HG02623 (cell line): ENCODE data around the gene MYLK2.

Source experiments
- ATAC-seq: cut with Tn5 transposase; IDR thresholded peaks from one replicate; pipeline ENCODE4 v1.9.1; 2021; ENCODE audit warnings: moderate library complexity; ENCODE audit not compliant: unreplicated experiment

Gene MYLK2

DNA sequence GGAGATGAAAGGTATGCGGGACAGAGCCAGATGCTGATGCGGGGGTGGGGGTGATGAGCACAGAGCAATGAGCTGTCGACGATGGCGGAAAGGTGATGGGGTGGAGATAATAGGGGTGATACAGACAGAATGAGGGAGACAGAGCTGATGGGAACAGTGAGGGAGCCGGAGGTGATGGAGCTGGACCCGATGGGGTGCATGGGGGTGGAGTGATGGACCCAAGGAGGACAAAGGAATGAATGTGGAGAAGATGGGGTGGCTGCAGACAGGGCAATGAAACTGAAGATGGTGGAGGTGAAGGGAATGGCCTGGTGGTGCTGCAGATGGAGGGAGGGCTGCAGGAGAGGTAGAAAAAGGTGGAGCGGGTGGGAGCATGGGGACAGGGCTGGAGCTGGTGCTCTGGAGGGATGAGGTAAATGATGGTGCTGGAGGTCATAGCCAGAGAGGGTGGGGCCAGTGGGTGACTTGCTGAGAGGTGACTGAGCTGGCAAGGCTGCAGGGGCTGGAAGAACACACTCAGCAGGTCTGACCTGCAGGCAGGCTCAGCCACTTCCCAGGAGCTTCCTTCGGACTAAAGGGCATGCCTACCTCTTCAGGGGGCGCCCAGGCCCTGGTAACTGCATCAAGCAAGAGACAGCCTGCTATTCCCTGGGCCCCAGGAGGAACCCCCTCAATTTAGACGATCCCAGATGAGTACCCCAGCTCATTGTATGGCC lies 32.2 kb downstream of the MYLK2 start:
- ATAC-seq, result no peak

- no peak for ATAC-seq
Measured at GRCh38 chr20:31853481-31853880, 34.3 kb downstream of the MYLK2 start.

DNA sequence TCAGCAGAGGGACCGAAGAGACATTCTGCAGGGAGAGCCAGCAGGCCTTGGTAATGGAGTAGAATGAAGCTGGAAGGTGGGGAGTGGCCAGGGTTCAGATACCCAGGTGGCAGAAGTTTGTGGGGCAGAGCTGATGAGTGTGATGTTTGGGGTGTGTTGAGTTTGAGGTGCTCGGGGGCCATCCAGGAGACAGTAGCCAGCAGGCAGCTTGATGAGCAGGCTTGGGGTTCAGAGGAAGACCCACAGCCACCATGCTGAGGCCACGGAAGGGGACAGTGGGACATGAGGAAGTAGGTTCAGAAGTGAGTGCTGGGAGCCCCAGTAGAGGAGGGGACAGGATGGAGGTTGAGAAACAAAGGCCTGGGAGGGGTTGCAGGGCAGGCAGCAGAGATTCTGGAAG lies 37.4 kb downstream of the MYLK2 start:
- ATAC-seq, result no peak

GRCh38 chr20:31857861-31858759 lies 39.0 kb downstream of the MYLK2 start:
- no peak for ATAC-seq

- no peak for ATAC-seq
Measured at GRCh38 chr20:31858760-31859083, 39.6 kb downstream of the MYLK2 start.

- ATAC-seq, result no peak
Measured at GRCh38 chr20:31859266-31859997, 40.3 kb downstream of the MYLK2 start.

DNA sequence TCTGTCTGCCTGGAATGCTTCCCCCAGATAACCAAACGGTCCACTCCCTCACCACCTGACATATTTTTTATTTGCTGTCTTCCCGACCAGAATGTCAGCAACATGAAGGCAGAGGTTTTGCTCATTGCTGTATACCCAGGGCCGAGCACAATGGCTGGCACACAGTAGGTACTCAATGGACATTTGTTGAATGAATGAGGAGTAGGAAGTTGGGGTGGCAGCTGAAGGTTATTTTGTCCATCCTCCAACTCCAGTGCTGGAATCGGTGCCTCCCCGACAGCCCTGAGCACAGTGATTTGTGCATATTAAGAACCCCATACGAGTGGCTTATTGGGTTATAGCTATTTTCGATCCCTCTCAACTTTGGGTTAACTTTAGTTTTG lies 40.8 kb downstream of the MYLK2 start:
- ATAC-seq, result no peak

DNA sequence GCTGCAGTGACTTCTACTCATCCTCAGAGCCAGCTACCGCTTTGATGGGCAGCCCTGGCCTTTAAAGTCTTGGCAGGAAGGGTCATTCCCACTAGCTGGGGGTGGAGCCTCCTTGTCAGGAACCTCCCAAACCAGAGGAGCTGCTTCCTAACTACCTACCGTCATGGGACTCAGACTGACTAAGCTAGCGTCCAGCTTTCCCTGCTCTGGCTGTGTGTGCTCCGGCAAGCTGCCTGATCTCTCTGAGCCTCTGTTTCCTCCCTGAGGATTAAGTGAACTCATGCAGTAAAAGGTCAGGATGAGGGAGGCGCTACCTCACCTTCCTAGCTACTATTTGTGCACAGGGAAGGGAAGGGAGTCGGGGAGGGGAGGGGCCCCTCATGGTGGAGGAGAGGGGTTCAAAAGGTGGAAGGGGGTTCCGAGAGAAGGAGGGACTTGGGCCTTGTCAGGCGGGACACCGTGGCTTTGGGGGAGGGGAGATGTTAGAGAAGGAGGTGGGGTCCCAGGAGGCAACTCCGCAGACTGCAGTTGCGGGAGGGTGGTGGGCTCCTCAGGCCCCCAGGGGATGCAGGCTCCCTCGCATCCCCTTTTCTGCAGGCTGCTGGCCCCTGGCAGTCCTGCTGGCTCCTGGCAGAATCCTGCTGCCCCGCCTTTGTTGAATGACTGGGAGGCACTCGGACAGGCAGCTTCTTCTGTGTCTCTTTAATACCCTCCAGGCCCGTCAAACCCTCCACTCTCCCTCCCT lies 41.4 kb downstream of the MYLK2 start:
- ATAC-seq, result no peak

GRCh38 chr20:31861135-31861384 lies 41.9 kb downstream of the MYLK2 start:
- no peak for ATAC-seq

GRCh38 chr20:31861385-31862156 lies 42.4 kb downstream of the MYLK2 start:
- no peak for ATAC-seq

DNA sequence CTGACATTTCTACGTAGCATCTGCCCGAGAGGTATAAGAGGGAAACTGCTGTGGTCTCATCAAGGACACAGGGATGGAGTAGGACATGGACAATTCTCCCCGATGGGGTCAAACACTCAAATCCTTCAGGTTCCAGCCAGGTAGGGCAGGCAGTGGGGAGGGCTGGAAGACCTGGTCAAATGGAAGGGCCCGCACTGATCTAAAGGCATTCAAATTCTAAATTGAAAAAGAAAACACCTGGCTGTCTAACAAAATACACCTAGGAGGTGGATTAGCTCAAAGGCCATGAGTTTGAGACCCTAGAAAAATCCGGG lies 43.0 kb downstream of the MYLK2 start:
- ATAC-seq, result no peak

DNA sequence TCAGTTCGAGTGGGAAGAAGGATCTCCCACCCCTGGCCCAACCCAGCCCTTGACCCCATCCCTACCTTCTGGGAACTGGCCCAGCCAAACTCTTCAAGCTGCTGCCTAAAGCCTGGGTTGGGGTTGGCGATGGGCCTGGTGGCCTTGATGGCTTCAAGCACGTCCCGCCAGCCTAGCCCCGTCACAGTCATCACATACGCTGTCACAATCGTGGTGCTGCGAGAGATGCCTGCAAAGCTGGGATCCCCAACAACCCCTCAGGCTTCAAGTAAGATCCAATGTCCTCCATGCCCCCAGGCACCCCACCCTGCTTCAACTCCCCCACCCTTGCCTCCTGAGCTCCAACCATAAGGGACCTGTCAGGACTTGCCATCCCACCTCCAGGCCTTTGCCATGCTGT lies 43.4 kb downstream of the MYLK2 start:
- no peak for ATAC-seq

DNA sequence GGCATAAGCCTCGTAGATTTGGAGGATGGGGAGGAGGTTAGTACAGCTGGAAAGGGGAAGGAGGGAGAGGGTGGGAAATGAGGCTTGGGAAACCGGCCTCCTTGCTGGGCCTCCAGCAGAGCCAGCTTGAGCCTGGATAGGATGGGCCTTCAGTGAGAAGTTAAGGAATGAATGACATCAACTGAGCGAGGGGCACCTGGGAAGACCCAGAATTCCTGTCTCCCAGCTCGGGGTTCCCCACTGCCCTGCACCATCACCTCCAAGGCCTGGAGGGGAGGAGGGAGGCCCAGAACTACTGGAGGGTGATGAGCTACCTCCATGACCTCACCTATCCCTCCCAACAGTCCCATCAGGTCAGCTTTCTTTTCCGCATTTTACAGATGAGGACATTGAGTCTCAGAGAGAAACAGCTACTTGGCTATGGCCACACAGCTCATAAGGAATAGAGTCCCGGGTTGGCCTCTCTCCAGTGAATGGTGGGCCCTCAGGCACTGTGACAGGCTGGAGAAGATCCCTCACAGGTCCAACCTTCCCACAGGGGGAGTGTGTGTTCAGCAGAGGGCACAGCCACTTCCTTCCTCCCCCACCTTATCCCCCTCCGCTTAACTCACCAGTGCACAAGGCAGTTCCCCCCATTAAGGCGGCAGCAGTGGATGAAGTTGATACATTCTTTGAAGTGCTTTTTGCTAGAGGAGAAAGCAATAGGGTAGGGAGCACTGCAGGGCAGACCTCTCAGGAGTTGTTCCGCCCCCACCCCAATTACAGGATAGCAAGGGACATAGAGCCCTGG lies 44.3 kb downstream of the MYLK2 start:
- no peak for ATAC-seq

- no peak for ATAC-seq
Measured at GRCh38 chr20:31864521-31865400, 45.6 kb downstream of the MYLK2 start.

DNA sequence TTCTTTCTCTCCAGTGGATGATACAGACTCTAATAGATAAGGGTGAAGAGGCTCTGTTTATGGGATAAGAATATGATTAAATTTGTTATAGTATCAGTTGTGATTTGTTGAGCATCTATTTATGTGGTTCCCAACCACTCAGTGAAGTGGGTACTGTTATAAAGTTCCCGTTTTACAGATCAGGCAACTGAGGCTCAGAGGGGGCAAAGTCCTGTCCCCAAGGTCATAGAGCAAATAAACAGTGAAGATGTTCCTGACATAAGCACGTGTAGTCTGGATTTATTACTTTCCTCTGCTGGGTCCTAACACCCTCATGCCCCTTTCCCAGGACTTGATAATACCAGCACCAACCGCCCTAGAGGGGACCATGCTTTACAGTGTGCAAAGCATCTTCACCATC lies 47.1 kb downstream of the MYLK2 start:
- ATAC-seq, result no peak

GRCh38 chr20:31868853-31869672 lies 49.9 kb downstream of the MYLK2 start:
- ATAC-seq, result no peak

DNA sequence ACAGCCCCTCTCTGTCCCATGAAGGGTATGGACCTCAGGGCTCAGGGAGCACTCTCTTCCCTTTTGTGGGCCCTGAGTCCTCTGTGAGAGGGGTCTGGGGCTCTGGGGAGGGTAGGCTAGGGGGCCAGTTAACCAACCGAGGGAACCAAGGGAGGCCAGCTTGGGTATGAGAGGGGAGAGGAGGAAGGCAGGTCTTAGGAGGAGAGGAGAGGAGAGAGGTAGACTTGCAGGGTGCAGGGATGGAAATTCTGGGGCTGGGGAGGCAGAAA lies 50.5 kb downstream of the MYLK2 start:
- ATAC-seq, result no peak

GRCh38 chr20:31869942-31870725 lies 51.0 kb downstream of the MYLK2 start, which contains the start of the genes DUSP15 and TTLL9:
DUSP15 (minus strand) TSS chr20:31870527; CDS start chr20:31870337, 190 bp downstream.
TTLL9 (plus strand) TSS chr20:31870634; CDS start chr20:31871127, 493 bp downstream.
- ATAC-seq, result no peak
